ENCODE results near the gene DRD1. TPM values are rescaled to one million over a fixed set of nuclear protein-coding genes. Genes with fewer than 3 reads are reported as not detected.
"Not testable (repeated sequence)": the region's sequence is repeated elsewhere in the genome, so short reads cannot be mapped to it uniquely, and the experiment has no call there.

Gene DRD1
- total RNA-seq, 1 donor from 2014 or later, result 0.58 TPM

DNA sequence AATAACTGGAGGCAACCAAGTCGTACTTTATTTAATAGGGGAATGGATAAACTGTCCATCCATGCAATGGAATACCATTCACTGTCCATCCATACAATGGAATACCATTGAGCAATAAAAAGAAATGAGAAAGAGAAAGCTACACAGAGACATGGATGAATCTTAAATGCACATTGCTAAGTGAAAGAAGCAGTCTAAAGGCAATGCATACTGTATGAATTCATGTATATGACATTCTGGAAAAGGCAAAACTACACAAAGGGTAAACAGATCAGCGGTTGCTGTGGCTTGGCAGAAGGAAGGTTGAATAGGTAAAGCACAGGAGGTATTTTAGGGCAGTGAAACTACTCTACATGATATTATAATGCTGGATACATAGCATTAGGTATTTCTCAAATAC is 16.2 kb downstream of the DRD1 start:
- Histone ChIP-seq H3K4me3 (no peak overlapping the region), H3K27ac (no peak overlapping the region), H3K27me3 (no peaks in the 10 kb centered on the region), H3K4me1 (no peaks in the 10 kb centered on the region), H3K9me3 (no peaks in the 10 kb centered on the region), H3K36me3 (no peaks in the 10 kb centered on the region)
- TF ChIP-seq, protein P1, sequence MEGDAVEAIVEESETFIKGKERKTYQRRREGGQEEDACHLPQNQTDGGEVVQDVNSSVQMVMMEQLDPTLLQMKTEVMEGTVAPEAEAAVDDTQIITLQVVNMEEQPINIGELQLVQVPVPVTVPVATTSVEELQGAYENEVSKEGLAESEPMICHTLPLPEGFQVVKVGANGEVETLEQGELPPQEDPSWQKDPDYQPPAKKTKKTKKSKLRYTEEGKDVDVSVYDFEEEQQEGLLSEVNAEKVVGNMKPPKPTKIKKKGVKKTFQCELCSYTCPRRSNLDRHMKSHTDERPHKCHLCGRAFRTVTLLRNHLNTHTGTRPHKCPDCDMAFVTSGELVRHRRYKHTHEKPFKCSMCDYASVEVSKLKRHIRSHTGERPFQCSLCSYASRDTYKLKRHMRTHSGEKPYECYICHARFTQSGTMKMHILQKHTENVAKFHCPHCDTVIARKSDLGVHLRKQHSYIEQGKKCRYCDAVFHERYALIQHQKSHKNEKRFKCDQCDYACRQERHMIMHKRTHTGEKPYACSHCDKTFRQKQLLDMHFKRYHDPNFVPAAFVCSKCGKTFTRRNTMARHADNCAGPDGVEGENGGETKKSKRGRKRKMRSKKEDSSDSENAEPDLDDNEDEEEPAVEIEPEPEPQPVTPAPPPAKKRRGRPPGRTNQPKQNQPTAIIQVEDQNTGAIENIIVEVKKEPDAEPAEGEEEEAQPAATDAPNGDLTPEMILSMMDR (IDR thresholded peaks at IDR 0.05), result no peak
- ATAC-seq, result no peak
- no peak for DNase-seq
- intact Hi-C loops (cut with DNase I), result no loop called here

DNA sequence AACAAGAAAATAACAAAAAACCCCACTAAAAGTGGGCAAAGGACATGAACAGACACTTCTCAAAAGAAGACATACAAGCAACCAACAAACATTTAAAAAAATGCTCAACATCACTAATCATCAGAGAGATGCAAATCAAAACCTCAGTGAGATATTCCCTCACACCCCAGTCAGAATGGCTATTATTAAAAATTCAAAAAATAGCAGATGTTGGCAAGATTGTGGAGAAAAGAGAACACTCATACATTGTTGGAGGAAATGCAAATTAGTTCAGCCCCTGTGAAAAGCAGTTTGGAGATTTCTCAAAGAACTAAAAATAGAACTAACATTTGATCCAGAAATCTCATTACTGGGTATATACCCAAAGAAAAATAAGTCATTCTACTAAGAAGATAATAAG is 19.4 kb downstream of the DRD1 start:
- DNase-seq; ATAC-seq; intact Hi-C loops (cut with DNase I); H3K4me1 ChIP-seq; H3K36me3 ChIP-seq; H3K27ac ChIP-seq; H3K9me3 ChIP-seq; H3K4me3 ChIP-seq; H3K27me3 ChIP-seq: not testable (repeated sequence)

DNA sequence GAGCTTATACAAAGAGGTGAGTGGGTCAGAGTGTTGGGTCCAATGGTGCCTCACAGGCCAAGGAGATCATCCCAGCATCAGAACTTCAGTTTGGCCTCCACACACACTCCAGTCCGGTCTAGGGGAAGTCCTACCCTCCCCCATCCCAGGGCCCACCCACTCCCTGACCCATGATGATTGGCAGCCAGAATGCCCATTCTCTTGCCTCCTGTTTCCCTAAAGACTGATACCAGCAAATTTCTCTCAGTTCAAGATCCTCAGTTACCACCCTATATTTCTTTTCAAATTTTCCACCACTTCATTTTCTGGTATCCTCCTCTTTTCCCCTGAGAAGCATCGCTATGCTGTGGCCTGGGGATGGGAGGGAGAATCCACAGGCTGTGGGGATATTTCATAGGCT is 21.9 kb downstream of the DRD1 start:
- intact Hi-C loops (cut with DNase I), result no loop called here
- H3K27me3 ChIP-seq, result no peaks in the 10 kb centered on the region
- no peak overlapping the region for H3K4me3 ChIP-seq
- DNase-seq, result no peak
- H3K4me1 ChIP-seq, result no peaks in the 10 kb centered on the region
- TF ChIP-seq, protein P1 (IDR thresholded peaks at IDR 0.05), result no peak
- H3K36me3 ChIP-seq, result no peaks in the 10 kb centered on the region
- ATAC-seq, result no peak
- no peak overlapping the region for H3K27ac ChIP-seq
- no peaks in the 10 kb centered on the region for H3K9me3 ChIP-seq

DNA sequence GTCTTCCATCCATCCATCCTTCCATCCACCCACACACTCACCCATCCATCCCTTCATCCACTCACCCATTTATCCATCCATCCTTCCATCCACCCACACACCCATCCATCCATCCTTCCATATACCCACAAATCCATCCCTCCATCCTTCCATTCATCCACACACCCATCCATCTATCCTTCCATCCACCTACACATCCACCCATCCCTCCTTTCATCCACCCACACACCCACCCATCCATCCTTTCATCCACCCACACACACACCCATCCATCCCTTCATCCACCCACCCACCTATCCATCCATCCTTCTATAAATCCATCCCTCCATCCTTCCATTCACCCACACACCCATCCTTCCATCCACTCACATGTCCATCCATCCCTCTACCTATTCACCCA is 23.6 kb downstream of the DRD1 start:
- Histone ChIP-seq H3K4me1 (no peaks in the 10 kb centered on the region), H3K36me3 (no peaks in the 10 kb centered on the region), H3K27ac (no peak overlapping the region), H3K9me3 (no peaks in the 10 kb centered on the region), H3K4me3 (no peak overlapping the region), H3K27me3 (no peaks in the 10 kb centered on the region)
- DNase-seq, result no peak
- TF ChIP-seq, protein P1 (IDR thresholded peaks at IDR 0.05), result no peak
- intact Hi-C loops (cut with DNase I), result no loop called here
- ATAC-seq, result no peak

DNA sequence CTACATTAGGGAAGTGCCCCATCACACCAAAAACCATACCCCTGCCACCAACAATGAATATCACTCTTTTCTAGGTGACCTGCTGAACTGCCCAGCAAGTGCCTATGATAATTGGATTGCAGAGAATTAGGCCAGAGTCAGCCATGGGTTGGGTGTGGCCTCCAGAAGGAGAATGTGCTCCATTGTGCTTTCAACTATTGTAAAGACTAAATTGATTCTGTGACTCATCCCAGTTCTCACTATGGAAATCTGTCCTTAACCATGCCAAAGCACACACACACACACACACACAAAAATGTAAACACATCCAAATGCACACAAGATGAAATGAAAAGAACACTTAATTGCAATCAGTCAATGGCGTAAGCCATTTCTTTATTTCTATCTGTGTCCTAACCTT is 25.7 kb downstream of the DRD1 start:
- Histone ChIP-seq H3K27me3 (no peaks in the 10 kb centered on the region), H3K9me3 (no peaks in the 10 kb centered on the region), H3K36me3 (no peaks in the 10 kb centered on the region), H3K4me1 (peaks cover 3% of the 10 kb centered on the region), H3K27ac (no peak overlapping the region), H3K4me3 (no peak overlapping the region)
- TF ChIP-seq, protein P1 (IDR thresholded peaks at IDR 0.05), result no peak
- no peak for DNase-seq
- intact Hi-C loops (cut with DNase I), result no loop called here
- ATAC-seq, result no peak

DNA sequence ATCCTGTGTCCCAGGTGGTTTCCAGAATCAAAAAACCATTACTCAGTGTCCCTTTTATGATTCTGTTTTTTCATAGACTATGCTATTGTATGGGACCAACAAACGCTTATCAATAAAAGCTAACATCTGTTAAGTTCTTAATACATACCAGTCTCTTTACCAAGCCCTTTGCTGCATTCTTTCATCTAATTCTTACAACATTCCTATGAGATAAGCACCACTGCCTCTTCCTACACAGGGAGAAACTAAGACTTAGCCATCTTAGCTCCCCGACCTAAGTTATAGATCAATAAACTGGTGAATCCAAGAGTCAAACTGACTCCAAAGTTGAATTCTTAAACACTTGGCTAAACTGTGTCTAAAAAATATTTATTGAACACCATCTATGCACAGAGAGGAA is 26.6 kb downstream of the DRD1 start:
- Histone ChIP-seq H3K4me1 (peaks cover 3% of the 10 kb centered on the region), H3K4me3 (no peak overlapping the region), H3K27ac (no peak overlapping the region), H3K9me3 (no peaks in the 10 kb centered on the region), H3K27me3 (no peaks in the 10 kb centered on the region), H3K36me3 (no peaks in the 10 kb centered on the region)
- ATAC-seq, result no peak
- no peak for DNase-seq
- intact Hi-C loops (cut with DNase I), result no loop called here
- TF ChIP-seq, protein P1 (IDR thresholded peaks at IDR 0.05), result no peak
